ENCODE measurements around the gene ADAMTS2.

- TF ChIP-seq USF2 (IDR thresholded peaks at IDR 0.05; ENCODE audit: low read length) = no peak
- TF ChIP-seq BCL11A (IDR thresholded peaks at IDR 0.05; ENCODE audit: low read depth in 2 of 2, low read length in 2 of 2) = no peak
- TF ChIP-seq CTCF (IDR thresholded peaks at IDR 0.05; ENCODE audit: control extremely low read depth in 1 of 3, insufficient read depth in 1 of 3, low read depth in 1 of 3, low read length in 3 of 3) = no peak
- TF ChIP-seq TBP (IDR thresholded peaks at IDR 0.05; ENCODE audit: low read depth, low read length) = no peak
- no peak for TF ChIP-seq TAF1 (IDR thresholded peaks at IDR 0.05; ENCODE audit: low read depth, low read length)
- no peak for TF ChIP-seq EZH2 (IDR thresholded peaks at IDR 0.05; ENCODE audit: low read depth, low read length, severe bottlenecking)
These were observed 150.9 kb downstream of the ADAMTS2 start for GRCh38 chr5:179194201-179194910.
